ENCODE measurements around the gene PTPRD.

Gene PTPRD

GRCh38 chr9:8821910-8822666 is 1790.7 kb downstream of the PTPRD start:
- Histone ChIP-seq H3K4me3 (ENCODE audit: low read length) (no peak overlapping the region), H3K4me1 (ENCODE audit: control insufficient read depth, insufficient read depth, low read length) (peaks cover 5% of the 10 kb centered on the region), H3K9ac (ENCODE audit: low read length) (no peak overlapping the region), H3K36me3 (ENCODE audit: control insufficient read depth, insufficient read depth, low read length, severe bottlenecking) (no peaks in the 10 kb centered on the region), H3K27me3 (replicated peaks; ENCODE audit: control insufficient read depth, insufficient read depth, low read length) (no peaks in the 10 kb centered on the region), H3K9me3 (ENCODE audit: control insufficient read depth, low read length) (no peaks in the 10 kb centered on the region)
- DNase-seq (ENCODE audit: low read depth) = no peak

GRCh38 chr9:8817335-8817734 is 1795.5 kb downstream of the PTPRD start:
- no peak overlapping the region for H3K4me3 ChIP-seq (ENCODE audit: low read length)
- H3K27me3 ChIP-seq (replicated peaks; ENCODE audit: control insufficient read depth, insufficient read depth, low read length) = no peaks in the 10 kb centered on the region
- H3K9me3 ChIP-seq (ENCODE audit: control insufficient read depth, low read length) = no peaks in the 10 kb centered on the region
- DNase-seq (ENCODE audit: low read depth) = no peak
- peaks cover 5% of the 10 kb centered on the region for H3K4me1 ChIP-seq (ENCODE audit: control insufficient read depth, insufficient read depth, low read length)
- no peak overlapping the region for H3K9ac ChIP-seq (ENCODE audit: low read length)
- H3K36me3 ChIP-seq (ENCODE audit: control insufficient read depth, insufficient read depth, low read length, severe bottlenecking) = no peaks in the 10 kb centered on the region

- Histone ChIP-seq H3K9ac (ENCODE audit: low read length) (no peak overlapping the region), H3K9me3 (ENCODE audit: control insufficient read depth, low read length) (no peaks in the 10 kb centered on the region), H3K27me3 (replicated peaks; ENCODE audit: control insufficient read depth, insufficient read depth, low read length) (no peaks in the 10 kb centered on the region), H3K36me3 (ENCODE audit: control insufficient read depth, insufficient read depth, low read length, severe bottlenecking) (no peaks in the 10 kb centered on the region), H3K4me3 (ENCODE audit: low read length) (no peak overlapping the region), H3K4me1 (ENCODE audit: control insufficient read depth, insufficient read depth, low read length) (no peaks in the 10 kb centered on the region)
- no peak for DNase-seq (ENCODE audit: low read depth)
Observed at GRCh38 chr9:8816361-8816760, 1796.4 kb downstream of the PTPRD start.

GRCh38 chr9:8815931-8816330 is 1796.9 kb downstream of the PTPRD start:
- H3K4me1 ChIP-seq (ENCODE audit: control insufficient read depth, insufficient read depth, low read length) = no peaks in the 10 kb centered on the region
- H3K4me3 ChIP-seq (ENCODE audit: low read length) = no peak overlapping the region
- no peak for DNase-seq (ENCODE audit: low read depth)
- H3K9me3 ChIP-seq (ENCODE audit: control insufficient read depth, low read length) = no peaks in the 10 kb centered on the region
- H3K27me3 ChIP-seq (replicated peaks; ENCODE audit: control insufficient read depth, insufficient read depth, low read length) = no peaks in the 10 kb centered on the region
- H3K36me3 ChIP-seq (ENCODE audit: control insufficient read depth, insufficient read depth, low read length, severe bottlenecking) = no peaks in the 10 kb centered on the region
- H3K9ac ChIP-seq (ENCODE audit: low read length) = no peak overlapping the region

GRCh38 chr9:8815219-8815618 is 1797.6 kb downstream of the PTPRD start:
- no peaks in the 10 kb centered on the region for H3K4me1 ChIP-seq (ENCODE audit: control insufficient read depth, insufficient read depth, low read length)
- no peak overlapping the region for H3K4me3 ChIP-seq (ENCODE audit: low read length)
- no peak for DNase-seq (ENCODE audit: low read depth)
- no peak overlapping the region for H3K9ac ChIP-seq (ENCODE audit: low read length)
- no peaks in the 10 kb centered on the region for H3K36me3 ChIP-seq (ENCODE audit: control insufficient read depth, insufficient read depth, low read length, severe bottlenecking)
- no peaks in the 10 kb centered on the region for H3K27me3 ChIP-seq (replicated peaks; ENCODE audit: control insufficient read depth, insufficient read depth, low read length)
- no peaks in the 10 kb centered on the region for H3K9me3 ChIP-seq (ENCODE audit: control insufficient read depth, low read length)

- no peak for DNase-seq (ENCODE audit: low read depth)
- Histone ChIP-seq H3K4me3 (ENCODE audit: low read length) (no peak overlapping the region), H3K4me1 (ENCODE audit: control insufficient read depth, insufficient read depth, low read length) (no peaks in the 10 kb centered on the region), H3K27me3 (replicated peaks; ENCODE audit: control insufficient read depth, insufficient read depth, low read length) (no peaks in the 10 kb centered on the region), H3K9ac (ENCODE audit: low read length) (no peak overlapping the region), H3K9me3 (ENCODE audit: control insufficient read depth, low read length) (no peaks in the 10 kb centered on the region), H3K36me3 (ENCODE audit: control insufficient read depth, insufficient read depth, low read length, severe bottlenecking) (no peaks in the 10 kb centered on the region)
Observed at GRCh38 chr9:8812888-8813287, 1799.9 kb downstream of the PTPRD start.

GRCh38 chr9:8809741-8810140 is 1803.1 kb downstream of the PTPRD start:
- no peaks in the 10 kb centered on the region for H3K4me1 ChIP-seq (ENCODE audit: control insufficient read depth, insufficient read depth, low read length)
- no peak overlapping the region for H3K4me3 ChIP-seq (ENCODE audit: low read length)
- H3K36me3 ChIP-seq (ENCODE audit: control insufficient read depth, insufficient read depth, low read length, severe bottlenecking) = no peaks in the 10 kb centered on the region
- H3K9ac ChIP-seq (ENCODE audit: low read length) = no peak overlapping the region
- DNase-seq (ENCODE audit: low read depth) = no peak
- H3K27me3 ChIP-seq (replicated peaks; ENCODE audit: control insufficient read depth, insufficient read depth, low read length) = no peaks in the 10 kb centered on the region
- no peaks in the 10 kb centered on the region for H3K9me3 ChIP-seq (ENCODE audit: control insufficient read depth, low read length)

GRCh38 chr9:8806150-8806549 is 1806.7 kb downstream of the PTPRD start:
- no peaks in the 10 kb centered on the region for H3K36me3 ChIP-seq (ENCODE audit: control insufficient read depth, insufficient read depth, low read length, severe bottlenecking)
- H3K9me3 ChIP-seq (ENCODE audit: control insufficient read depth, low read length) = no peaks in the 10 kb centered on the region

GRCh38 chr9:8804613-8805012 is 1808.2 kb downstream of the PTPRD start:
- Histone ChIP-seq H3K36me3 (ENCODE audit: control insufficient read depth, insufficient read depth, low read length, severe bottlenecking) (no peaks in the 10 kb centered on the region), H3K4me1 (ENCODE audit: control insufficient read depth, insufficient read depth, low read length) (no peaks in the 10 kb centered on the region), H3K4me3 (ENCODE audit: low read length) (no peak overlapping the region), H3K9ac (ENCODE audit: low read length) (no peak overlapping the region), H3K9me3 (ENCODE audit: control insufficient read depth, low read length) (no peaks in the 10 kb centered on the region), H3K27me3 (replicated peaks; ENCODE audit: control insufficient read depth, insufficient read depth, low read length) (no peaks in the 10 kb centered on the region)
- DNase-seq (ENCODE audit: low read depth) = no peak

More at GRCh38 chr9:8806150-8806549, 1806.7 kb downstream of the PTPRD start:
- Histone ChIP-seq H3K9ac (ENCODE audit: low read length) (no peak overlapping the region), H3K4me3 (ENCODE audit: low read length) (no peak overlapping the region), H3K27me3 (replicated peaks; ENCODE audit: control insufficient read depth, insufficient read depth, low read length) (no peaks in the 10 kb centered on the region), H3K4me1 (ENCODE audit: control insufficient read depth, insufficient read depth, low read length) (no peaks in the 10 kb centered on the region)
- DNase-seq (ENCODE audit: low read depth) = no peak

GRCh38 chr9:8802242-8802641 is 1810.6 kb downstream of the PTPRD start:
- Histone ChIP-seq H3K9me3 (ENCODE audit: control insufficient read depth, low read length) (no peaks in the 10 kb centered on the region), H3K27me3 (replicated peaks; ENCODE audit: control insufficient read depth, insufficient read depth, low read length) (no peaks in the 10 kb centered on the region), H3K36me3 (ENCODE audit: control insufficient read depth, insufficient read depth, low read length, severe bottlenecking) (no peaks in the 10 kb centered on the region), H3K9ac (ENCODE audit: low read length) (no peak overlapping the region), H3K4me1 (ENCODE audit: control insufficient read depth, insufficient read depth, low read length) (no peaks in the 10 kb centered on the region), H3K4me3 (ENCODE audit: low read length) (no peak overlapping the region)
- DNase-seq (ENCODE audit: low read depth) = no peak

- DNase-seq (ENCODE audit: low read depth) = no peak
- H3K27me3 ChIP-seq (replicated peaks; ENCODE audit: control insufficient read depth, insufficient read depth, low read length) = no peaks in the 10 kb centered on the region
- H3K9me3 ChIP-seq (ENCODE audit: control insufficient read depth, low read length) = no peaks in the 10 kb centered on the region
- no peak overlapping the region for H3K4me3 ChIP-seq (ENCODE audit: low read length)
- no peak overlapping the region for H3K9ac ChIP-seq (ENCODE audit: low read length)
- no peaks in the 10 kb centered on the region for H3K36me3 ChIP-seq (ENCODE audit: control insufficient read depth, insufficient read depth, low read length, severe bottlenecking)
- no peaks in the 10 kb centered on the region for H3K4me1 ChIP-seq (ENCODE audit: control insufficient read depth, insufficient read depth, low read length)
Observed at GRCh38 chr9:8800196-8800595, 1812.6 kb downstream of the PTPRD start.

- Histone ChIP-seq H3K9me3 (ENCODE audit: control insufficient read depth, low read length) (no peaks in the 10 kb centered on the region), H3K4me1 (ENCODE audit: control insufficient read depth, insufficient read depth, low read length) (no peaks in the 10 kb centered on the region), H3K4me3 (ENCODE audit: low read length) (no peak overlapping the region), H3K36me3 (ENCODE audit: control insufficient read depth, insufficient read depth, low read length, severe bottlenecking) (no peaks in the 10 kb centered on the region), H3K9ac (ENCODE audit: low read length) (no peak overlapping the region), H3K27me3 (replicated peaks; ENCODE audit: control insufficient read depth, insufficient read depth, low read length) (no peaks in the 10 kb centered on the region)
- no peak for DNase-seq (ENCODE audit: low read depth)
Observed at GRCh38 chr9:8799615-8800014, 1813.2 kb downstream of the PTPRD start.
